GM12873 (cell line): ENCODE results near the gene PDCD4.

ENCODE experiments used
- TF ChIP-seq, protein P1 (sequence below): IDR thresholded peaks from 2 replicates; pipeline ENCODE4 v1.5.1; 2012; ENCODE audit warnings: low read depth, mild to moderate bottlenecking, moderate library complexity, low read length, control low read depth; ENCODE audit not compliant: insufficient read depth; ENCODE audit errors: missing control alignments

The PDCD4 gene

DNA sequence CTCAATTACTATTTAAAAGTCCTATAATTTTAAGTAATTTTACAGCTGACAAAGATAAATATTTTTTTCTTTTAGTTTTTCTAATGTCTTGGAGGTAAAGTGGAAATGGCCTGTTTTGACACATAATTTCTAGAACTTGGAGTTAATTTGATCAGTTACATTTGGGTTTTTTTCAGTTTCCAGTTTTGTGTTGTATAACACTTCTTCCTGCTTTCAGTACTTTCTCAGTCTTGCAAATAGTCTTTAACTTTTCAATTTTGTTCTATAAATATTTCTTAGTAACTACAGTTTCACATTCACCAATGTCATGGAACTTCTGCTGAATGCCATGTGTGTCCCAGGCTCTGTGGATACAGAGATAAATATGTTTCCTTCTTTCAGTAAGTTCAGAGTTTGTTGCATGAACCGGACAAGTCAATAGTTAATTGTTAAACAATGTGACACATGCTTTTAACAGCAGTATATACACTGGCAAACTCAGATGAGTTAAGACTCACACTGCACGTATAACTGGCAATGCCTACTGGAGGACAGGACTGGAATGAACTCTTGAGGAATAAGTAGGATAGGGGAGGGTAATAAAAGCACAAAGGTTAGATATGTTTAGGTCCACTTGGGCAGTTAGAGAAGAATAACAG is 52.2 kb downstream of the PDCD4 start:
- TF ChIP-seq, protein P1, sequence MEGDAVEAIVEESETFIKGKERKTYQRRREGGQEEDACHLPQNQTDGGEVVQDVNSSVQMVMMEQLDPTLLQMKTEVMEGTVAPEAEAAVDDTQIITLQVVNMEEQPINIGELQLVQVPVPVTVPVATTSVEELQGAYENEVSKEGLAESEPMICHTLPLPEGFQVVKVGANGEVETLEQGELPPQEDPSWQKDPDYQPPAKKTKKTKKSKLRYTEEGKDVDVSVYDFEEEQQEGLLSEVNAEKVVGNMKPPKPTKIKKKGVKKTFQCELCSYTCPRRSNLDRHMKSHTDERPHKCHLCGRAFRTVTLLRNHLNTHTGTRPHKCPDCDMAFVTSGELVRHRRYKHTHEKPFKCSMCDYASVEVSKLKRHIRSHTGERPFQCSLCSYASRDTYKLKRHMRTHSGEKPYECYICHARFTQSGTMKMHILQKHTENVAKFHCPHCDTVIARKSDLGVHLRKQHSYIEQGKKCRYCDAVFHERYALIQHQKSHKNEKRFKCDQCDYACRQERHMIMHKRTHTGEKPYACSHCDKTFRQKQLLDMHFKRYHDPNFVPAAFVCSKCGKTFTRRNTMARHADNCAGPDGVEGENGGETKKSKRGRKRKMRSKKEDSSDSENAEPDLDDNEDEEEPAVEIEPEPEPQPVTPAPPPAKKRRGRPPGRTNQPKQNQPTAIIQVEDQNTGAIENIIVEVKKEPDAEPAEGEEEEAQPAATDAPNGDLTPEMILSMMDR = no peak

DNA sequence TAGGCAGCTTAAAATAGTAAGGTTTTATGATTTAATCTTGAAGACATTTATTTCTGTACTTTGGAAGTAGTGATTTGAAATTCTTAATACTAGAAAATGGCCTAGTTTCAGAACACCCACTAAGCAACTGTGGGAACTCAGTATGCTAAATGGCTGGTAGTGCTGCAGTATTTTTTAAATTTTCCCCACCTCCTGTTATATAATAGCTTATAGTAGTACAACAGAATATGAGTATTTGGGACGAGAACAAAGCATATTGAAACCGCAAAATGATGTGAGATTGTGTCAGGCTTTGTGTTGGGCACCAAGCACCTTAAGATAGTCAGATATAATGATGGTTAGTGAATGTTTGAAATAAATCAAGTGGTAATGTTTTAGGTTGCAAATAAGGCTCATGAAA is 55.7 kb downstream of the PDCD4 start:
- TF ChIP-seq, protein P1 = no peak

DNA sequence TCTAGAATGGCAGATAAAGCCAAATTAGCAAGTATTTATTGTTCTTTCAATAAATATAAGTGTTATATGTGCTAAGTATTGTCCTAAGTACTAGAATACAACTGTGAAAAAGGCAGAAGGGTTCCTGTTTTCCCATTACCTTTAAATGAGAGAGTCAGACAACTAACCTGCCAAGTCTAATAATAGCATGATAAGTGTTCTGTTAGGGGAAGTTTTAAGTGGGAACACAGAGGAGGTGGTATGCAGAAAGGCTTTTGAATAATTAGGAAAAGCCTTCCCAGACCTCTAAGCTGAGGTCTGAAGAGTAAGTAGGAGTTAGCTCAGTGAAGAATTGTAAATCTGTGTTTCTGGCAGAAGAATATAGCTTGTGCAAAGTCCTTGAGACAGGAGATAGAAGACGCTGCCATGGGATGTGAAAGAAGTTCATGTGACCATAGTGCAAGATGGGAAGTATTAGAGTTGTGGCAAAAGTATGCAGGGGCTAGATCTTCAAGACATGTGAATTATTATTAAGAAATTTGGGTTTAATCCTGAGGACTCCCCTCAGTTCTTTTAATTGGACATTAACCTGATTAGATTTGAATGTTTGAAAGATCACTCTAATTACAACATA is 60.1 kb downstream of the PDCD4 start:
- TF ChIP-seq, protein P1 = no peak

DNA sequence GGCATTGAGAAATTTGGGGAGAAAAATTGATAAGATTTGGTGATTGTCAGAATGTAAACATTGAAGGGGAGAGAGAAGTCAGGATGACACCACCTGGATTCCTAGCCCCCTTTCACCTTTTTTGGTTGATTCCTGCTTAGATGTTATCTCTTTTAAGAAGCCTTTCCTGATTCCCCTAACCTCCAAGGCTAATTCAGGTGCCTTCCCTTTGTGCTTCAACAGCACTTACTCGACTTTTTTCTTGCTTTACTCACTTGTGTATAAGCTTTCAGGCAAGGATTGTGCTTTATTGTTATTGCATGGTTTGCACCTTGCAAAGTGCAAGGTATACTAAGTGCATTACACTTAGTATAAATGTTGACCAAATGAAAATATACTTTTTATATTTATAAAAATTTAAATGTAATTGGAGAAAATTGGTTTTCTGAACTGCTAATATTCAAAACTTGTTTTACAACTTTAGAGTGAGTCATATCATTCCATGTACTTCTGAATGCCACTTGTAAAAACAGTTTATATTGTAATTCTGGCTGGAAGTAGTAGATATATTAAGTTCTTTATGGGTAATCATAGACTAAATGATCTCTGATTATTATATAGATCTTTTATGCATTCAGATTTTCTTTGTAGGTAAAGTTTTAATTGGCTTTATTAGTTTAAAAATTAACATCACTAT is 60.9 kb downstream of the PDCD4 start:
- TF ChIP-seq, protein P1 = no peak

DNA sequence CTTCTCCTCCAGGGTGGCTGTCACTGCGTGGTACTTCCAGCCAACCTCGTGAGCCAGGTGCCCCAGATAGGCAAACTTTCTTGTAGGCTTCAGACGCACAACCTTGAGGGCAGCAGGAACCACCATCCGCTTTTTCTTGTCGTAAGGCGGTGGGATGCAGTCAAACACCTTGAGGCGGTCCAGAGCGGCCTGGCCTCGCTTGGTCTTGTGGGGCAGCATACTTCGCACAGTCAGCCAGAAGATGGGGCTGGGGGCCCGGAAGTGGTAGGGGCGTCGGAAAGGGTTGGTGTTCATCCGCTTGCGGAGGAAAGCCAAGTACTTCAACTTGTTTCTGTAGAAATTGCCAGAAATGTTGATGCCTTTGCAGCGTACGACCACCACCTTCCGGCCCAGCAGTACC is 65.0 kb downstream of the PDCD4 start:
- TF ChIP-seq, protein P1 = no peak

DNA sequence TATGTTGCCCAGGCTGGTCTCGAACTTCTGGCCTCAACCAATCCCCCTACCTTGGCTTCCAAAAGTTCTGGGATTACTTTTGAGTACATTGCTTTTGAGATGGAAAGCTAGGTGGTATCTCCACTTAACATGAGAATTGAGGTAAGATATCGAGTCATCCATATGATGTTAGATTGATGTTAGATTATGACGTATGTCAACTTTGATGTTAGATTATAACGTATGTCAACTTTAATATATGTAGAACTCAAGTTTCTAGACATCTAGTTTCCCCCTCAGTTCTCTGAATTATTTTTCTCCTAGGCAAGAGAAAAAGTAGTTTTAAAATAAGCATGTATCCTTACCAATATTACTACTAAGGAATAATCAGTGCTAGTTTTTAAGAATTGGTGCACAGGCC is 67.7 kb downstream of the PDCD4 start:
- TF ChIP-seq, protein P1 = no peak

DNA sequence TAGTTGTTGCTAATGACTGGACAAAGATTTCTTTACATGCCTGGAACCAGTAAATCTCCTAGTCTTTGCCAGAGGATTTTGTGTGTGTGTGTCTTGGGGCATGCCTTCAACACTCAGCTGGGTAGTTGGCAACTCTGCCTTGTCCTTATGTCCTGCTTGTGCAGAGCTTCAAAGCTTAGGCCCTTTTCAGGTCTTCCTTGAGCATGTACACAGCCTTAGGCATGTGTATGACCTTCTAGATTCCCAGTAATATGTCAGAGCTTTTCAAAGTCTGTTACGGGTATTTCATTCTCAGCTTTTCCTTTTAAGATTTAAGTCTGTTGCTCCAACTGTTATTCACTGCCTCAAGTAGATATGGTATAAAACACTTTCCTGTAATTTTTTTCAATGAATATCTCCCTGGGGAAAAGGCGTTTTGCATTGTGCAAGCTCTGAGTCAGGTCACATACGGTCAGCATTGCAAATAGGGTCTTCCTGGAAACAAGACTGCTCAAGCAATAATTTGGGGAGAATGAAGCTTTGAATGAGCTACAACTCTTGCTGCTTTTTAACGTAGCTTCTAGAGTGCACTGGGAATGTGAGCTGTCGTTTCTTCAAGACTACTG is 73.2 kb downstream of the PDCD4 start:
- TF ChIP-seq, protein P1 = no peak
